Measurements from ENCODE around the gene FLT3LG.

The FLT3LG gene

GRCh38 chr19:49520705-49521319 lies 46.8 kb downstream of the FLT3LG start:
- no peak for DNase-seq

GRCh38 chr19:49524812-49525455 lies 50.9 kb downstream of the FLT3LG start:
- no peak for DNase-seq

- no peak for DNase-seq
These were observed 54.3 kb downstream of the FLT3LG start for GRCh38 chr19:49528211-49528771.

- DNase-seq: no peak
These were observed 56.7 kb downstream of the FLT3LG start for GRCh38 chr19:49530708-49531107.

- peak; percentile 41 for DNase-seq
These were observed 59.8 kb downstream of the FLT3LG start for GRCh38 chr19:49533551-49534488.

GRCh38 chr19:49534632-49535385 lies 60.8 kb downstream of the FLT3LG start:
- no peak for DNase-seq

Data from SHP77 treated with DMSO at 0.1 percent for 48 hours (cell line).